HG02852 (cell line): ENCODE measurements around the gene NCF2.
A peak's percentile ranks its signal among the peaks of the same experiment; 100 is the strongest.
"Not testable (repeated sequence)": the region's sequence is repeated elsewhere in the genome, so short reads cannot be mapped to it uniquely, and the experiment has no call there.

ENCODE experiments used
- ATAC-seq: cut with Tn5 transposase; IDR thresholded peaks from one replicate; pipeline ENCODE4 v1.9.1; 2021; ENCODE audit warnings: mild to moderate bottlenecking, moderate library complexity; ENCODE audit not compliant: unreplicated experiment

Gene NCF2, protein sequence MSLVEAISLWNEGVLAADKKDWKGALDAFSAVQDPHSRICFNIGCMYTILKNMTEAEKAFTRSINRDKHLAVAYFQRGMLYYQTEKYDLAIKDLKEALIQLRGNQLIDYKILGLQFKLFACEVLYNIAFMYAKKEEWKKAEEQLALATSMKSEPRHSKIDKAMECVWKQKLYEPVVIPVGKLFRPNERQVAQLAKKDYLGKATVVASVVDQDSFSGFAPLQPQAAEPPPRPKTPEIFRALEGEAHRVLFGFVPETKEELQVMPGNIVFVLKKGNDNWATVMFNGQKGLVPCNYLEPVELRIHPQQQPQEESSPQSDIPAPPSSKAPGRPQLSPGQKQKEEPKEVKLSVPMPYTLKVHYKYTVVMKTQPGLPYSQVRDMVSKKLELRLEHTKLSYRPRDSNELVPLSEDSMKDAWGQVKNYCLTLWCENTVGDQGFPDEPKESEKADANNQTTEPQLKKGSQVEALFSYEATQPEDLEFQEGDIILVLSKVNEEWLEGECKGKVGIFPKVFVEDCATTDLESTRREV

GRCh38 chr1:183590244-183591191 lies at the start of gene NCF2:
NCF2 (minus strand) TSS chr1:183590459; CDS start chr1:183590329, 130 bp downstream.
- ATAC-seq = peak; percentile 84

DNA sequence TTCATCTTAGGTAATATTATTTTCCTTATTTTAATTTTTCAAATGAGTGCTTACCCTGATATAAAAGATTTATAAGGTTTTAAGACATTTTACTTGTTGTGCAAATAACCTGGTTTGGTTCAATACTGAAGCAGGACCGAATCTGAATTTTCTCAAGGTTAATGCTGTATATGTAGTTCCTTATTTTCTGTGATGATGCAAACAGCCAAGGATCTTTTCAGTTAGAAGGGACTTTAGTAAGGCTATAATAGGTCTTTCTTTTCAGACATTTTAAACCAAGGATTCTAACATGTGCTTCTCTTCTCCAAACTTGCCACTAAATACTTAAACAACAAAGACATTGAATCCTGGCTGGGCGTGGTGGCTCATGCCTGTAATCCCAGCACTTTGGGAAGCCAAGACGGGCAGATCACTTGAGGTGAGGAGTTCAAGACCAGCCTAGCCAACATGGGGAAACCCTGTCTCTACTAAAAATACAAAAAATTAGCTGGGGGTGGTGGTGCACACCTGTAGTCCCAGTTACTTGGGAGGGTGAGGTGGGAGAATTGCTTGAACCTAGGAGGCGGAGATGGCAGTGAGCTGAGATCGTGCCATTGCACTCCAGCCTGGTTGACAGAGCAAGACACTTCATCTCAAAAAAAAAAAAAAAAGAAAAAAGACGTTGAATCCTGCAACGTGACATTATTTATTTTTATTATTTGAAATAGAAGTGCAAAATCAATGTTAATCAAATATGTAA lies 48.6 kb upstream of the NCF2 start:
- no peak for ATAC-seq

DNA sequence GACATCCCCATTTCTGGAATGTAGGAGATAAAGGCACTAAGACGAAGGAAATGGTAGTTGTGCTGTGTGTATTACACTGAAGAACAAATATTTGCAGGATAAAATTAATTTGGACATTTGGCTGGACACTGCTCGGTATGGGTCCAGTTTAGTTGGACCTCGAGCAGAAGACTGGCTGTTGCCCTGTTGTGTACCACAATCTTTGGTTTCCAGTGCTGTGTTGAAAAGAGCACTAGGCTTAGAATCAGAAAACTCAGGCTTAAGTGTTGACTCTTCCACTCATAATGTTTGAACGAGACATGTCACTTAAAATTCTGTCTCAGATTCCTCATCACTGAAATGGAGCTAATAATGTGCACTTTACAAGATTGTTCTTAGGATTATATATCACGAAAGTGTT lies 46.5 kb upstream of the NCF2 start:
- ATAC-seq = no peak

DNA sequence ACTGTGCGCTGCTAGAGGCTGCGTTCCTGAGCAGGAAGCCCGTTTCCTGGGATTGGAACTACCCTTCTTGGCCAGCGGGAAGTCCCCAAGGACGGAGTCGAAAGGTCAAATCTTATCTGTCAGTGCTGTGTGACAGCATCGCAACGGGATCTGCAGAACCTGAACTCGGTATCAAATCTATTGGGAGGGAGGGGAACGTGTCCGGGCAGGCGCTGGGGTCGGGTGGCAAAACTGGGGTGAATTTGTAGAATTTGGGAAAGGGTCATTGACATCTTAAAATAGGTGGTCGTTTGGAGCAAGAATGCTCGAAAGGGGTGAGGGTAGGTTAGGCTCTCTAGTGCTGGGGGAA lies 46.0 kb upstream of the NCF2 start:
- ATAC-seq = no peak

DNA sequence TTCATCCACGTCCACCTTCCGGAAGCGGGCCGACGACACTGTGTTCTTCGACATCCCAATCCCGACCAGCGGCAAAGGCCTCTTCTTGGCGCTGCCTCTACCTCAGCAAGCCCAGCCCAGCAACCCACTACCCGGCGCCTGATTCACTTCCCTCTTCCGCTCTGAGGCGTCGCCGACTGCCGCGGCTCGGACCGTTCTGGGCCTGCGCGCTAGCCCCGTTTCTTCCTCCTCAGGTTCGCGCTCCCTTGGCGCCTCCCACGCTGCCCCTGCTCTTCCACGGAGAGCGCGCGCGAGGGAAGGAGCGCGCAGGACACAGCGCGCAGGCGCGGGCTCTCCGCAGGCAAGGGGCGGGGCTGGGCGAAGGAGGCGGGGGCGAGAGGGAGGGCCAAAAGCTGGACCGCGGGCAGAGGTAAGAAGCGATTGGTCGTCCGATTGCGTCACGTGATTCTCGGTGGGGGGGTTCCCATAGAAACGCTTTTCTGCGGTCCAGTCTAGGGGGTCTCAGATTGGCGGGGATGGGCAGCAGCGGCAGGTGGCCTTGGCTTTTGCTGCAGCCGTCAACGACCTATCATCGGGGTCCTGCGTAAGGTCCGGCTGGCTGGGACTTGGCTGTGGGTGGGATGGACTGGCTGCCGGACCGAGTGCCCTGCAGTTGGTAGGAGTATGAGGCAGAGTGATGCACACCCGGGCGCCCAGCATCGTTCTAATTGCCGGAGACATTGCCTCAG lies 45.5 kb upstream of the NCF2 start, which contains the start of gene ARPC5:
ARPC5 (minus strand) TSS at position 178 of the 728 bp plus-strand sequence; CDS start at position 54, 124 bp downstream.
- ATAC-seq = peak; percentile 77

GRCh38 chr1:183635099-183635605 lies 44.9 kb upstream of the NCF2 start:
- ATAC-seq = peak; percentile 11

- no peak for ATAC-seq
These were observed 44.3 kb upstream of the NCF2 start for GRCh38 chr1:183634429-183635065.

GRCh38 chr1:183633676-183634343 lies 43.6 kb upstream of the NCF2 start:
- peak; percentile 41 for ATAC-seq

GRCh38 chr1:183632964-183633363 lies 42.7 kb upstream of the NCF2 start:
- ATAC-seq = no peak

DNA sequence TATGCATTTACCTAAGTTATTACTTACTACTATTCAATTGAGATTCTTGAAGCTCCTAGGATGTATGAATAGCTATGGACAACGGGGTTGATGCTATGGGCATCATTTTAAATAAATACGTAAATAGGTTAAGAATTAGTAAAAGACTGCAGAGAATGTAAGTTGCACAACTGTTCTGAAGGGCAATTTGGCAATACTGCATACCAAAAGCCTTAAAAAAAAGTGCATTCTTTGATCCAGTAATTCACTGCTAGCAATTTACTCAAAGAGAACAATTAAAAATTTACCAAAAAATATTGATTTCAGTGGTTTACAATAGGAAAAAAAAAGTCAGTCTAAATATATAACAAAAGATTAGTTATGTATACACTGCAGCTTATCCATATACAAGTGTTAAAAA lies 41.9 kb upstream of the NCF2 start:
- ATAC-seq = no peak

DNA sequence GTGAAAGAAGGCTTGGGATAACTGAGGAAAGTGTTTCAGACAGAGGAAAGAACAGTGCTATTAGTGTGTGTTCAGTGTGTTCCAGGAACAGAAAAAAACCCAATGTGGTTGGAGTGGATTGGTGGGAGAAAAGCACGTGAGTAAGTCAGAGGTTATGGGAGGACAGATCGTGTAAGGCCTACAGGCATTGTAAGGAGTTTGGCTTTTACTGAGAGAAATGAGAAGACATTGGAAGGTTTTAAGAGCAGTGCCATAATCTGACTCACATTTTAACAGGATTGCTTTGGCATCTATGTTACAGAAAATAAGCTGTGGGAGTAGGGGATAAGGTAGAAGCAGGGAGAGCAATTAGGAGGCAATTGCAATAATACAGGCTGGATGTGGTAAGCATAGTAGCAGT lies 40.5 kb upstream of the NCF2 start:
- no peak for ATAC-seq

- ATAC-seq = no peak
These were observed 38.3 kb upstream of the NCF2 start for GRCh38 chr1:183628537-183628936.

DNA sequence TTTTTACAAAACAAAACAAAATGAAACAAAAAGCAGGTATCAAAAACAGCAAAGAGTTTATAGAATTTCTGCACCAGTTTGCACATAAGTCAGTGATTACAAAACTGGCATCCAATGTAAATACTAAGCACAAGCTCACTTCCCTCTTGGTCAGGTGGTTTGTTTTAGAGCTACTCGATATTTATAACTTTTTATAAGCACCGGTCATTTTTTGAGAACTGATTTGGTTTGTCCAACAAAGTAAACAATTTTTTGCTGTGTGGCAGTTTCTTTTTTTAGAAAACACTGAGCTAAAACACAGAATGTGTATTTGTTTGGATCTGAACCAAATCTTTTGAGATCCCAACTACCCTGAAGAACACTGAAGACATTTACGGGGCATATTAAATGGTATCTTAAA lies 36.0 kb upstream of the NCF2 start:
- ATAC-seq = not testable (repeated sequence)

GRCh38 chr1:183622884-183623785 lies 32.9 kb upstream of the NCF2 start:
- peak; percentile 81 for ATAC-seq

DNA sequence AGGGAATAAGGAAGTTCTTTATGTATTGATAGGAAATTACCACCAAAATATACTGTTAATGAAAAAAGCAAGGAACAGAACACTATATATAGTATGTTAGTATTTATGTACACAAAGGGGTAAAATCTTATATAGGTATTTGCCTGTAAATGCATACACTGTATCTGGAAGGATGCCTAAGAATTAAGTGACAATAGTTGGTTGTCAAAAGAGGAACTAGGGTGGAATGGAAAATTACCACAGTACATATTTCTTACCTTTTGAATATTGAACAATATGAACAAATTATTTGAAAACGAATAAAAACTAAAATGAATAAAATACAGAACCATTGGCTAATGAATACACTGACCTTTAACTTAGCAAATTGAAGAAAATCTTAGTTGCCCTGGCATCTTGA lies 31.8 kb upstream of the NCF2 start:
- ATAC-seq = no peak

DNA sequence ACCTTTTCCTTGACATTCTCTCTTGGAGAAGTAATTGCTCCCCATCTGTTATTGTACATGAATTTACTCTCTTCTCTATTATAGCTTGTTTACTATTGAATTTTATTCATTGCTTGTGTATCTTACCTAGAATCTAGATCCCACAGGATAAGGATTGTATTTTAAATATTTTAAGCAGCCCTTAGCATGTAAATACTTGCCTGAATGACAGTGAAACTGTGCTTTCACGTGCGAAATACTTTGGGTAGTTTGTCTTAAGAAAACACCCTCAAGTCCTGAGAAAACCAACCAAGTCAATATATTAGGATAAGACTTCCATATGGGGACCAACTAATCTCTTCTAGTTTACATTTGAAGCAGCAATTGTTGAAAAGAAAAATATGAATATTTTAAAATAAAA lies 30.1 kb upstream of the NCF2 start:
- no peak for ATAC-seq

DNA sequence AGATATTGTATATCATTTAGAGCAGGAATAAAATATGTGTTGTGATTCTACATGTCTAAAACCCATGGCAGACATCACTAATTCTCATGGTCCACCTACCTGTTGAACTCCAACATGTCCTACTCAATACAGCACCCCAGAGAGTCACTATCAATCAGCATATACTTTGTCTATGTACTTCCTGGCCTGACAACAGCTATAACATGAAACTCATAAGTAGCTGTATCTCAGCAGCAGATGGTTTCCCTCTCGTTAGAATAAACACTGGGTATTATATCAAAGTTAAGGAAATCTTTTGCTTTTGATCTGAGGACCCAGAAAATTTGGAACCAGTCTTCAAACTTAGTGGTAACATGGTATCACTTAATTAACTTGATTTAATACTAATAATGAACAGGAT lies 29.5 kb upstream of the NCF2 start:
- no peak for ATAC-seq

DNA sequence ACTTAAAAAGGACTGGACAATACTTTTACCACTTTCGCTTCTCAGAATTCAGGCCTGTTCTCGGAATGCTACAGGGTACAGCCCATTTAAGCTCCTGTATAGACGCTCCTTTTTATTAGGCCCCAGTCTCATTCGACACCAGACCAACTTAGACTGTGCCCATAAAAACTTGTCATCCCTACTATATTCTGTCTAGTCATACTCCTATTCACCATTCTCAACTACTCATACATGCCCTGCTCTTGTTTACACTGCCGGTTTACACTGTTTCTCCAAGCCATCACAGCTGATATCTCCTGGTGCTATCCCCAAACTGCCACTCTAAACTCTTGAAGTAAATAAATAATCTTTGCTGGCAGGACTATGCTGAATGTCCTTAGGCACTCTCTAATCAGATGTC lies 27.9 kb upstream of the NCF2 start:
- not testable (repeated sequence) for ATAC-seq
